ENCODE measurements around the gene LTBP1. TPM values are rescaled to one million over a fixed set of nuclear protein-coding genes. Genes with fewer than 3 reads are reported as not detected.

The LTBP1 gene
- total RNA-seq, 1 experiment from 2014 or later: 12.5 TPM

DNA sequence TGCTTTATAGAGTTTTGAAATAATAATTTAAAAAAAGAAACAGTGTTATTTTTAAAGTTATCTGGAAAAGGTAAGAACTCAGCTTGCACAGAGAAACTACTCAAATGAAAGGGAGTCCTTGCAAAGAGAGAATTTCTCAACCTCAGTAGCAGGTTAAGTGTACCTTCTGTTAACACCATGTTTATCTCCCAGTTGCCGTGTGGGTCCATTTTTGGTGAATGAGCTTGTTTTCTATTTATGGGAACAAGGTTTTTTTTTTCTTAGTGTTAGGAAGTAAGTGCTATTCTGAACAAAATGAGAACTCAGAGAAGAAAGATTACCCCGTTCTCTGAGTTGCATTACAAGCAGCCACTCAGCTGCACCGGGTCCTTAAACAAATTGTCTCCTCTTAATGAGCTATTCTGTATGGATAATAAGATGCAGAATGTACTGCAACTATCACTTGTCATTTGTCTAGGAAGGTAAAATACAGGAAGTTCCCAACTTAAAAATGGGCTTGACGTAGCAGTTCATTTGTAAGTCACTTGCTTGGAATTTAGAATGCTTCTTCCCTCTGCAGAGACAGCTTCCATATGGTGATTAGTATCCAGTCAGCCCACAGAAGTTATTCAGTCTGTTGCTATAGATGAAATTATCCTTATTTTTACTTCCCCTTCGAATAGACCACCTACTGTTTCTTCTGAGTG, 74.9 kb downstream of the LTBP1 start:
- intact Hi-C loops (cut with micrococcal nuclease; ENCODE audit: unreplicated experiment) (no loop called here), in situ Hi-C loops (cut with HindIII; ENCODE audit: low pct_unique_long_range_greater_than_20kb, low sequenced_read_pairs) (no loop called here)
- no peaks in the 10 kb centered on the region for H3K27me3 ChIP-seq (ENCODE audit: control insufficient read depth, insufficient read depth, low read length)
- H3K36me3 ChIP-seq (ENCODE audit: control insufficient read depth, insufficient read depth, low read length): no peaks in the 10 kb centered on the region
- ChIA-PET CTCF (no interaction called here), POLR2A (no interaction called here)
- no peaks in the 10 kb centered on the region for H3K9me3 ChIP-seq (ENCODE audit: control insufficient read depth, insufficient read depth, low read depth, low read length)
- no peak for DNase-seq (ENCODE audit: low read depth, low spot score)
- TF ChIP-seq POLR2AphosphoS5 (IDR thresholded peaks at IDR 0.05; ENCODE audit: low read depth, low read length) (no peak), TCF7L2 (IDR thresholded peaks at IDR 0.05; ENCODE audit: low read depth, low read length) (no peak), SIN3A (IDR thresholded peaks at IDR 0.05; ENCODE audit: borderline replicate concordance, insufficient read depth, low read depth, low read length) (no peak), CTCF (IDR thresholded peaks at IDR 0.05) (no peak)
- TF ChIP-seq, protein P1, sequence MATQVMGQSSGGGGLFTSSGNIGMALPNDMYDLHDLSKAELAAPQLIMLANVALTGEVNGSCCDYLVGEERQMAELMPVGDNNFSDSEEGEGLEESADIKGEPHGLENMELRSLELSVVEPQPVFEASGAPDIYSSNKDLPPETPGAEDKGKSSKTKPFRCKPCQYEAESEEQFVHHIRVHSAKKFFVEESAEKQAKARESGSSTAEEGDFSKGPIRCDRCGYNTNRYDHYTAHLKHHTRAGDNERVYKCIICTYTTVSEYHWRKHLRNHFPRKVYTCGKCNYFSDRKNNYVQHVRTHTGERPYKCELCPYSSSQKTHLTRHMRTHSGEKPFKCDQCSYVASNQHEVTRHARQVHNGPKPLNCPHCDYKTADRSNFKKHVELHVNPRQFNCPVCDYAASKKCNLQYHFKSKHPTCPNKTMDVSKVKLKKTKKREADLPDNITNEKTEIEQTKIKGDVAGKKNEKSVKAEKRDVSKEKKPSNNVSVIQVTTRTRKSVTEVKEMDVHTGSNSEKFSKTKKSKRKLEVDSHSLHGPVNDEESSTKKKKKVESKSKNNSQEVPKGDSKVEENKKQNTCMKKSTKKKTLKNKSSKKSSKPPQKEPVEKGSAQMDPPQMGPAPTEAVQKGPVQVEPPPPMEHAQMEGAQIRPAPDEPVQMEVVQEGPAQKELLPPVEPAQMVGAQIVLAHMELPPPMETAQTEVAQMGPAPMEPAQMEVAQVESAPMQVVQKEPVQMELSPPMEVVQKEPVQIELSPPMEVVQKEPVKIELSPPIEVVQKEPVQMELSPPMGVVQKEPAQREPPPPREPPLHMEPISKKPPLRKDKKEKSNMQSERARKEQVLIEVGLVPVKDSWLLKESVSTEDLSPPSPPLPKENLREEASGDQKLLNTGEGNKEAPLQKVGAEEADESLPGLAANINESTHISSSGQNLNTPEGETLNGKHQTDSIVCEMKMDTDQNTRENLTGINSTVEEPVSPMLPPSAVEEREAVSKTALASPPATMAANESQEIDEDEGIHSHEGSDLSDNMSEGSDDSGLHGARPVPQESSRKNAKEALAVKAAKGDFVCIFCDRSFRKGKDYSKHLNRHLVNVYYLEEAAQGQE (IDR thresholded peaks at IDR 0.05; ENCODE audit: insufficient read depth in 1 of 2, low read depth in 2 of 2, low read length in 1 of 2): no peak
- H3K27ac ChIP-seq (ENCODE audit: low read length): no peak overlapping the region
- no peak for ATAC-seq
- no peak overlapping the region for H3K4me3 ChIP-seq (ENCODE audit: low read depth in 2 of 2, low read length in 2 of 2)
- no peaks in the 10 kb centered on the region for H3K4me1 ChIP-seq (ENCODE audit: control insufficient read depth, insufficient read depth, low read length)
- no TSS peak for BruUV-seq (replicated peaks)

DNA sequence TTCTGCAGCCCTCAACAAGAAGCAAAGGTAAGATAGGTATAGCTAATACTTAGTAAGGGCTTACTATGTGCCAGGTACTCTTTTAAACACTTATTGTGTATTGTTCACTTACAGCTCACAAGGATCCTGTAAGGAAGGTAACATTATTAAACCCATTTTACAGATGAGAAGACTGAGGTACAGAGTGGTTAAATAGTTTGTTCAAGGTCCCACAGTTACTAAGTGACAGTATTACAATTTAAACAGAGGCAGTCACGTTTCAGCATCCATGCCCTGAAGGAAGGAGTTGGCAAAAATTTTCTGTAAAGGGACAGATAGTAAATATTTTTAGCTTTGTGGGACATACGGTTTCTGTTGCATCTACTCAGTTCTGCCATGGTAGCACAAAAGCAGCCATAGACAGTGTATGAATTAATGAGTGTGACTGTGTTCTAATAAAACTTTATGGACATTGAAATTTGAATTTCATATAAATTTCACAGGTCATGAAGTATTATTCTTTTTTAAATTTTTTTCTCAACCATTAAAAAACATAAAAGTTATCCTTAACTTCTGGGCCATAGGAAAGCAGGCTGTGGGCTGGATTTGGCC, 75.7 kb downstream of the LTBP1 start:
- Histone ChIP-seq H3K4me3 (ENCODE audit: low read depth in 2 of 2, low read length in 2 of 2) (no peak overlapping the region), H3K36me3 (ENCODE audit: control insufficient read depth, insufficient read depth, low read length) (no peaks in the 10 kb centered on the region), H3K27me3 (ENCODE audit: control insufficient read depth, insufficient read depth, low read length) (no peaks in the 10 kb centered on the region), H3K27ac (ENCODE audit: low read length) (no peak overlapping the region), H3K9me3 (ENCODE audit: control insufficient read depth, insufficient read depth, low read depth, low read length) (no peaks in the 10 kb centered on the region), H3K4me1 (ENCODE audit: control insufficient read depth, insufficient read depth, low read length) (no peaks in the 10 kb centered on the region)
- no TSS peak for BruUV-seq (replicated peaks)
- ATAC-seq (no peak), DNase-seq (ENCODE audit: low read depth, low spot score) (no peak)
- intact Hi-C loops (cut with micrococcal nuclease; ENCODE audit: unreplicated experiment) (no loop called here), in situ Hi-C loops (cut with HindIII; ENCODE audit: low pct_unique_long_range_greater_than_20kb, low sequenced_read_pairs) (no loop called here)
- TF ChIP-seq POLR2AphosphoS5 (IDR thresholded peaks at IDR 0.05; ENCODE audit: low read depth, low read length) (no peak), SIN3A (IDR thresholded peaks at IDR 0.05; ENCODE audit: borderline replicate concordance, insufficient read depth, low read depth, low read length) (no peak), TCF7L2 (IDR thresholded peaks at IDR 0.05; ENCODE audit: low read depth, low read length) (no peak), CTCF (IDR thresholded peaks at IDR 0.05) (no peak)
- TF ChIP-seq, protein P1 (IDR thresholded peaks at IDR 0.05; ENCODE audit: insufficient read depth in 1 of 2, low read depth in 2 of 2, low read length in 1 of 2): no peak
- ChIA-PET POLR2A (interaction anchor here (0.6 kb wide), 1 partner anchor 89 kb away, joined by 5 read pairs; no protein-coding TSS in a partner anchor), CTCF (interaction anchor here (0.6 kb wide), 1 partner anchor 373 kb away, joined by 3 read pairs; no protein-coding TSS in a partner anchor)

Data from Panc1 (cell line).